WTC11 (cell line): ENCODE measurements around the gene UGGT1. TPM values are rescaled to one million over a fixed set of nuclear protein-coding genes. Genes with fewer than 3 reads are reported as not detected.

Experiments used
- ATAC-seq: fragments of 200-7000 bp; cut with Tn5 transposase; 2 replicates; pipeline ENCODE4 v1.10.0; 2021; ENCODE audit warnings: mild to moderate bottlenecking, moderate library complexity
- CTCF ChIA-PET: fragments of 300-600 bp; sonication (Branson Sonifier 250); formaldehyde crosslinking; loops from one replicate; lab custom pipeline; 2021; ENCODE audit warnings: antibody characterized with exemption; lab: Charles Lee
- POLR2A ChIA-PET: fragments of 350-600 bp; sonication (Branson Sonifier 250); formaldehyde crosslinking; loops from one replicate; lab custom pipeline; 2021; ENCODE audit warnings: antibody characterized with exemption; lab: Charles Lee
- DNase-seq: peaks from one replicate; pipeline ENCODE4 v3.0.0; 2021; ENCODE audit warnings: low spot score
- H3K27ac Mint-ChIP-seq: 2 replicates; pipeline ENCODE4 v1.8.0; 2021; ENCODE audit warnings: mixed read lengths
- H3K27me3 Mint-ChIP-seq: 2 replicates; pipeline ENCODE4 v1.8.0; 2021; ENCODE audit warnings: low read depth, mild to moderate bottlenecking, moderate library complexity, mixed read lengths
- H3K36me3 Mint-ChIP-seq: 2 replicates; pipeline ENCODE4 v1.8.0; 2021; ENCODE audit warnings: mixed read lengths
- H3K4me1 Mint-ChIP-seq: 2 replicates; pipeline ENCODE4 v1.8.0; 2022; ENCODE audit warnings: mixed read lengths
- H3K4me3 Mint-ChIP-seq: 2 replicates; pipeline ENCODE4 v1.8.0; 2021; ENCODE audit warnings: mild to moderate bottlenecking, moderate library complexity, mixed read lengths
- H3K9me3 Mint-ChIP-seq: 2 replicates; pipeline ENCODE4 v1.8.0; 2021; ENCODE audit warnings: mixed read lengths
- E2F1 ChIP-seq: sonication (generic); formaldehyde crosslinking; IDR thresholded peaks from 2 replicates; pipeline ENCODE4 v1.8.0; 2022; ENCODE audit warnings: mild to moderate bottlenecking, missing genetic modification reagents
- FOXJ3 ChIP-seq: sonication (generic); formaldehyde crosslinking; IDR thresholded peaks from 2 replicates; pipeline ENCODE4 v1.9.0; 2021; ENCODE audit warnings: missing genetic modification reagents, mild to moderate bottlenecking, borderline replicate concordance
- FOXP4 ChIP-seq: sonication (generic); formaldehyde crosslinking; IDR thresholded peaks from 2 replicates; pipeline ENCODE4 v1.8.0; 2022; ENCODE audit warnings: mild to moderate bottlenecking, missing genetic modification reagents
- GRHL2 ChIP-seq: fragments of 250-450 bp; sonication (Bioruptor Pico); IDR thresholded peaks from 2 replicates; pipeline ENCODE4 v1.8.0; 2022; ENCODE audit warnings: mild to moderate bottlenecking, moderate library complexity; ENCODE audit not compliant: insufficient replicate concordance, severe bottlenecking
- GTF2I ChIP-seq: fragments of 250-450 bp; sonication (Bioruptor Pico); conservative IDR thresholded peaks from 2 replicates; pipeline ENCODE4 v1.4.0; 2021; ENCODE audit warnings: mild to moderate bottlenecking
- MAX ChIP-seq: sonication (generic); formaldehyde crosslinking; IDR thresholded peaks from 2 replicates; pipeline ENCODE4 v1.8.0; 2022; ENCODE audit warnings: mild to moderate bottlenecking, missing genetic modification reagents
- NFATC4 ChIP-seq: fragments of 250-450 bp; sonication (Bioruptor Pico); IDR thresholded peaks from 2 replicates; pipeline ENCODE4 v1.9.0; 2021; ENCODE audit warnings: mild to moderate bottlenecking
- NFE2L1 ChIP-seq: sonication (generic); formaldehyde crosslinking; IDR thresholded peaks from 2 replicates; pipeline ENCODE4 v1.8.1; 2023; ENCODE audit warnings: missing genetic modification reagents
- NR1H2 ChIP-seq: sonication (generic); formaldehyde crosslinking; IDR thresholded peaks from 2 replicates; pipeline ENCODE4 v1.9.0; 2021; ENCODE audit warnings: mild to moderate bottlenecking, moderate library complexity, missing genetic modification reagents
- NR3C1 ChIP-seq: sonication (generic); formaldehyde crosslinking; conservative IDR thresholded peaks from 2 replicates; pipeline ENCODE4 v1.8.1; 2023; ENCODE audit warnings: low read depth, mild to moderate bottlenecking, missing genetic modification reagents
- PREB ChIP-seq: sonication (generic); formaldehyde crosslinking; IDR thresholded peaks from 2 replicates; pipeline ENCODE4 v1.8.1; 2022; ENCODE audit warnings: mild to moderate bottlenecking, missing genetic modification reagents, moderate library complexity, borderline replicate concordance
- SMAD4 ChIP-seq: sonication (generic); formaldehyde crosslinking; IDR thresholded peaks from 2 replicates; pipeline ENCODE4 v1.8.0; 2022; ENCODE audit warnings: mild to moderate bottlenecking, missing genetic modification reagents
- SOX15 ChIP-seq: fragments of 250-450 bp; sonication (Bioruptor Pico); IDR thresholded peaks from 2 replicates; pipeline ENCODE4 v1.9.0; 2021; ENCODE audit warnings: mild to moderate bottlenecking
- USF1 ChIP-seq: sonication (generic); formaldehyde crosslinking; IDR thresholded peaks from 2 replicates; pipeline ENCODE4 v1.8.0; 2022; ENCODE audit warnings: mild to moderate bottlenecking, missing genetic modification reagents
- USF2 ChIP-seq: sonication (generic); formaldehyde crosslinking; IDR thresholded peaks from 2 replicates; pipeline ENCODE4 v1.8.1; 2023; ENCODE audit warnings: mild to moderate bottlenecking, missing genetic modification reagents, moderate library complexity
- ZNF138 ChIP-seq: sonication (generic); formaldehyde crosslinking; conservative IDR thresholded peaks from 2 replicates; pipeline ENCODE4 v1.8.1; 2022; ENCODE audit warnings: mild to moderate bottlenecking, moderate library complexity, missing genetic modification reagents
- ZNF219 ChIP-seq: sonication (generic); formaldehyde crosslinking; IDR thresholded peaks from 2 replicates; pipeline ENCODE4 v1.8.0; 2023; ENCODE audit warnings: missing genetic modification reagents, mild to moderate bottlenecking, borderline replicate concordance
- ZNF416 ChIP-seq: fragments of 250-450 bp; sonication (Bioruptor Pico); IDR thresholded peaks from 2 replicates; pipeline ENCODE4 v1.9.0; 2021; ENCODE audit warnings: mild to moderate bottlenecking, inconsistent platforms
- ZNF425 ChIP-seq: fragments of 250-450 bp; sonication (Bioruptor Pico); conservative IDR thresholded peaks from 2 replicates; pipeline ENCODE4 v1.9.0; 2021; ENCODE audit warnings: mild to moderate bottlenecking
- ZNF532 ChIP-seq: fragments of 250-450 bp; sonication (Bioruptor Pico); IDR thresholded peaks from 2 replicates; pipeline ENCODE4 v1.9.0; 2021; ENCODE audit warnings: mild to moderate bottlenecking, borderline replicate concordance
- ZSCAN18 ChIP-seq: fragments of 250-450 bp; sonication (Bioruptor Pico); IDR thresholded peaks from 2 replicates; pipeline ENCODE4 v2.1.2; 2022; ENCODE audit warnings: mild to moderate bottlenecking, moderate library complexity
- total RNA-seq: library from RNA; stranded (reverse); gene quantifications from 3 replicates; pipeline ENCODE4 v1.2.3, GENCODE V29; 2021

The UGGT1 gene
- total RNA-seq, 1 experiment from 2014 or later = 57.9 TPM

GRCh38 chr2:128090945-128091725 is at the start of gene UGGT1 (continued):
- TF ChIP-seq PREB (CRISPR knock-in tag) = peak; percentile 88
- TF ChIP-seq NFATC4 (CRISPR knock-in tag) = no peak
- TF ChIP-seq NFE2L1 (CRISPR knock-in tag) = peak; percentile 87
- TF ChIP-seq MAX = peak; percentile 94
- no peak for TF ChIP-seq SOX15 (CRISPR knock-in tag)
- no peak for TF ChIP-seq ZSCAN18 (CRISPR knock-in tag)
- TF ChIP-seq E2F1 (CRISPR knock-in tag) = no peak
- TF ChIP-seq ZNF532 (CRISPR knock-in tag) = no peak
- TF ChIP-seq ZNF219 (CRISPR knock-in tag) = no peak
- TF ChIP-seq FOXP4 (CRISPR knock-in tag) = no peak; the same call in none of the 2 replicates
- TF ChIP-seq GTF2I (CRISPR knock-in tag) = no peak
- no peak for TF ChIP-seq FOXJ3 (CRISPR knock-in tag)
- no peak for TF ChIP-seq GRHL2
- TF ChIP-seq ZNF138 (CRISPR knock-in tag) = no peak
- TF ChIP-seq, all 79 proteins: peak for 23

GRCh38 chr2:128041561-128041960 is 49.4 kb upstream of the UGGT1 start:
- DNase-seq (no peak), ATAC-seq (no peak)
- no peak overlapping the region for H3K27ac Mint-ChIP-seq
- H3K4me1 Mint-ChIP-seq = peaks cover 9% of the 10 kb centered on the region
- POLR2A ChIA-PET = no interaction called here
- peaks cover 51% of the 10 kb centered on the region for H3K9me3 Mint-ChIP-seq
- peaks cover 28% of the 10 kb centered on the region for H3K36me3 Mint-ChIP-seq
- peaks cover 25% of the 10 kb centered on the region for H3K27me3 Mint-ChIP-seq
- no peak overlapping the region for H3K4me3 Mint-ChIP-seq
- TF ChIP-seq USF1 (CRISPR knock-in tag) (no peak), ZNF416 (CRISPR knock-in tag) (no peak), NR3C1 (CRISPR knock-in tag) (no peak), USF2 (no peak), FOXJ3 (CRISPR knock-in tag) (no peak), SMAD4 (CRISPR knock-in tag) (no peak), NR1H2 (CRISPR knock-in tag) (no peak), ZNF425 (CRISPR knock-in tag) (no peak)
- CTCF ChIA-PET = interaction anchor here (2.6 kb wide), 1 partner anchor 22 kb away, joined by 9 read pairs; no protein-coding TSS in a partner anchor
